ENCODE measurements around the gene CD52.

GRCh38 chr1:26290122-26290881 is 27.5 kb upstream of the CD52 start:
- TF ChIP-seq POLR2A (IDR thresholded peaks at IDR 0.05; ENCODE audit: low read length) (no peak), PBX3 (IDR thresholded peaks at IDR 0.05) (no peak), CTCF (IDR thresholded peaks at IDR 0.05) (no peak)

Measured in A549 (cell line).